Liver (tissue), 9 donors: ENCODE measurements around the gene DPP4. TPM values are rescaled to one million over a fixed set of nuclear protein-coding genes. Genes with fewer than 3 reads are reported as not detected.

Experiments used
- DNase-seq: peaks from one replicate; pipeline ENCODE4 v3.0.0-alpha.2; 2017; ENCODE audit warnings: low spot score
- H3K27ac ChIP-seq, 2 donors: one replicate each; pipeline ENCODE4 v1.7.0; 2013; ENCODE audit warnings: inconsistent platforms in 2 of 2, low read length in 2 of 2, control low read depth in 1 of 2, low read depth in 1 of 2, mild to moderate bottlenecking in 1 of 2
- H3K27me3 ChIP-seq, 4 donors: one replicate each; pipeline versions ENCODE4 v1.6.1 to v1.7.0; 2013; ENCODE audit warnings: low read length in 3 of 4, inconsistent platforms in 1 of 4, mild to moderate bottlenecking in 1 of 4, moderate library complexity in 1 of 4; ENCODE audit not compliant: control insufficient read depth in 4 of 4, insufficient read depth in 4 of 4
- H3K36me3 ChIP-seq, 4 donors: one replicate each; pipeline versions ENCODE4 v1.6.1 to v1.7.0; 2013; ENCODE audit warnings: low read length in 3 of 4, mild to moderate bottlenecking in 3 of 4, low read depth in 1 of 4, moderate library complexity in 1 of 4; ENCODE audit not compliant: control insufficient read depth in 4 of 4, insufficient read depth in 3 of 4
- H3K4me1 ChIP-seq, 4 donors: one replicate each; pipeline versions ENCODE4 v1.6.1 to v1.7.0; 2013; ENCODE audit warnings: low read length in 3 of 4, mild to moderate bottlenecking in 3 of 4, moderate library complexity in 1 of 4; ENCODE audit not compliant: control insufficient read depth in 4 of 4, insufficient read depth in 4 of 4
- H3K4me3 ChIP-seq, 3 donors: one replicate each; pipeline versions ENCODE4 v1.6.1 to v1.7.0; 2013; ENCODE audit warnings: low read length in 3 of 3, control low read depth in 1 of 3, low read depth in 1 of 3, mild to moderate bottlenecking in 1 of 3
- H3K9ac ChIP-seq, 2 donors: one replicate each; pipeline ENCODE4 v1.7.0; 2013; ENCODE audit warnings: low read length in 2 of 2, mild to moderate bottlenecking in 2 of 2, moderate library complexity in 2 of 2, control low read depth in 1 of 2, low read depth in 1 of 2
- H3K9me3 ChIP-seq, 4 donors: one replicate each; pipeline versions ENCODE4 v1.6.1 to v1.7.0; 2013; ENCODE audit warnings: low read length in 3 of 4; ENCODE audit not compliant: control insufficient read depth in 4 of 4
- EGR1 ChIP-seq, 2 donors: IDR thresholded peaks; 2 replicates each; pipeline ENCODE4 v1.6.1; 2016 to 2018; ENCODE audit warnings: antibody characterized with exemption in 2 of 2, low read depth in 2 of 2
- HNF4A ChIP-seq, 2 donors: conservative IDR thresholded peaks; 2 replicates each; pipeline ENCODE4 v1.6.1; 2016; ENCODE audit warnings: antibody characterized with exemption in 2 of 2, mild to moderate bottlenecking in 2 of 2
- JUND ChIP-seq, 2 donors: IDR thresholded peaks; 2 replicates each; pipeline ENCODE4 v1.6.1; 2016; ENCODE audit warnings: antibody characterized with exemption in 2 of 2
- RAD21 ChIP-seq, 2 donors: IDR thresholded peaks; 2 replicates each; pipeline ENCODE4 v1.6.1; 2016; ENCODE audit warnings: antibody characterized with exemption in 2 of 2, mild to moderate bottlenecking in 2 of 2
- RXRA ChIP-seq, 2 donors: IDR thresholded peaks; 2 replicates each; pipeline ENCODE4 v1.6.1; 2017 to 2018; ENCODE audit warnings: antibody characterized with exemption in 2 of 2, mild to moderate bottlenecking in 1 of 2
- SP1 ChIP-seq: IDR thresholded peaks from 2 replicates; pipeline ENCODE4 v1.6.1; 2018; ENCODE audit warnings: antibody characterized with exemption, mild to moderate bottlenecking
- TAF1 ChIP-seq: conservative IDR thresholded peaks from 2 replicates; pipeline ENCODE4 v1.6.1; 2016; ENCODE audit warnings: antibody characterized with exemption, mild to moderate bottlenecking
- WGBS: extraction: QIAGEN DNeasy Blood & Tissue Kit; methylation state at CpG from one replicate; pipeline ENCODE4 v1.1.7; 2013; 5-methylcytosine and 5-hydroxymethylcytosine counted together
- polyA plus RNA-seq, 2 donors: library from polyadenylated mRNA; stranded (reverse) in 1 of 2; unstranded in 1 of 2; fragments of 200-250 nt in 1 of 2; fragments of >200 nt in 1 of 2; fragmentation: Nextera tagmentation in 1 of 2; extraction: Ambion mirVana in 1 of 2; gene quantifications; one replicate each; pipeline versions ENCODE4 v1.2.1 to v1.2.3, GENCODE V29; 2013 to 2015
- total RNA-seq, 2 donors: library from RNA; depleted of rRNA; stranded (reverse); fragments of >200 nt; gene quantifications; one replicate each; pipeline ENCODE4 v1.2.3, GENCODE V29; 2014
- TF ChIP-seq, protein P1 (sequence below): IDR thresholded peaks from 2 replicates; pipeline ENCODE4 v1.6.1; 2016; ENCODE audit warnings: antibody characterized with exemption
- TF ChIP-seq, protein P2 (sequence below): IDR thresholded peaks from 2 replicates; pipeline ENCODE4 v1.6.1; 2016; ENCODE audit warnings: antibody characterized with exemption
- TF ChIP-seq, protein P3 (sequence below): IDR thresholded peaks from 2 replicates; pipeline ENCODE4 v1.6.1; 2016; ENCODE audit warnings: antibody characterized with exemption
- TF ChIP-seq, protein P4 (sequence below): IDR thresholded peaks from 2 replicates; pipeline ENCODE4 v1.6.1; 2016; ENCODE audit warnings: antibody characterized with exemption, mild to moderate bottlenecking
- donor health status: healthy.
- donor health status: healthy.
- donor health status: healthy.
- donor health status: healthy.
- donor health status: healthy.

Gene DPP4
- total and polyA plus RNA-seq, 4 donors: 9.6 to 30.1 (median 13.5) TPM

DNA sequence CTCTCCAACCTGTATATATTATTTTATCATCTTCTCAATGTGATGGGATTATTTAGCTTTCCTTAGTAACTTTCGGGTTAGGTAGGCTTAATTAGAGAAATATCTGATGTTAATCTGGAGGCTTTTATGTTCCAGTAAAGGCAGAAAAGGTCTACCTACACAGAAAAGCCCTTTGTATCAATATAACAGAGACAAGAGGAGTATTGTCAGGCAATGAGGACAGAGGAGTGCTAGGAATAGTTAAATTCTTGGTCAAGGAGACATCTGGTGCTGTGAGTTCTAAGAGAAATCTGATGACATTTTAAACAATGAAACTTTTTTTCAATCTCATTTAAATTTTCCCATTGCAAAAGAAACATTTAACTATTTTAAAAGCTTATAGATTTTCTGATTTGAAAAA is 36.1 kb downstream of the DPP4 start:
- DNase-seq: no peak
- WGBS: 90% methylated on average over 1 of the region's 1 CpG
- TF ChIP-seq HNF4A (conservative IDR thresholded peaks at IDR 0.05): no peak
- TF ChIP-seq, protein P1, sequence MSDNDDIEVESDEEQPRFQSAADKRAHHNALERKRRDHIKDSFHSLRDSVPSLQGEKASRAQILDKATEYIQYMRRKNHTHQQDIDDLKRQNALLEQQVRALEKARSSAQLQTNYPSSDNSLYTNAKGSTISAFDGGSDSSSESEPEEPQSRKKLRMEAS: no peak
- TF ChIP-seq, protein P2, sequence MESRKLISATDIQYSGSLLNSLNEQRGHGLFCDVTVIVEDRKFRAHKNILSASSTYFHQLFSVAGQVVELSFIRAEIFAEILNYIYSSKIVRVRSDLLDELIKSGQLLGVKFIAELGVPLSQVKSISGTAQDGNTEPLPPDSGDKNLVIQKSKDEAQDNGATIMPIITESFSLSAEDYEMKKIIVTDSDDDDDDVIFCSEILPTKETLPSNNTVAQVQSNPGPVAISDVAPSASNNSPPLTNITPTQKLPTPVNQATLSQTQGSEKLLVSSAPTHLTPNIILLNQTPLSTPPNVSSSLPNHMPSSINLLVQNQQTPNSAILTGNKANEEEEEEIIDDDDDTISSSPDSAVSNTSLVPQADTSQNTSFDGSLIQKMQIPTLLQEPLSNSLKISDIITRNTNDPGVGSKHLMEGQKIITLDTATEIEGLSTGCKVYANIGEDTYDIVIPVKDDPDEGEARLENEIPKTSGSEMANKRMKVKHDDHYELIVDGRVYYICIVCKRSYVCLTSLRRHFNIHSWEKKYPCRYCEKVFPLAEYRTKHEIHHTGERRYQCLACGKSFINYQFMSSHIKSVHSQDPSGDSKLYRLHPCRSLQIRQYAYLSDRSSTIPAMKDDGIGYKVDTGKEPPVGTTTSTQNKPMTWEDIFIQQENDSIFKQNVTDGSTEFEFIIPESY: no peak
- TF ChIP-seq TAF1: no peak
- TF ChIP-seq RAD21 (IDR thresholded peaks at IDR 0.05): no peak
- TF ChIP-seq, protein P3, sequence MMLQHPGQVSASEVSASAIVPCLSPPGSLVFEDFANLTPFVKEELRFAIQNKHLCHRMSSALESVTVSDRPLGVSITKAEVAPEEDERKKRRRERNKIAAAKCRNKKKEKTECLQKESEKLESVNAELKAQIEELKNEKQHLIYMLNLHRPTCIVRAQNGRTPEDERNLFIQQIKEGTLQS: no peak
- TF ChIP-seq, protein P4, sequence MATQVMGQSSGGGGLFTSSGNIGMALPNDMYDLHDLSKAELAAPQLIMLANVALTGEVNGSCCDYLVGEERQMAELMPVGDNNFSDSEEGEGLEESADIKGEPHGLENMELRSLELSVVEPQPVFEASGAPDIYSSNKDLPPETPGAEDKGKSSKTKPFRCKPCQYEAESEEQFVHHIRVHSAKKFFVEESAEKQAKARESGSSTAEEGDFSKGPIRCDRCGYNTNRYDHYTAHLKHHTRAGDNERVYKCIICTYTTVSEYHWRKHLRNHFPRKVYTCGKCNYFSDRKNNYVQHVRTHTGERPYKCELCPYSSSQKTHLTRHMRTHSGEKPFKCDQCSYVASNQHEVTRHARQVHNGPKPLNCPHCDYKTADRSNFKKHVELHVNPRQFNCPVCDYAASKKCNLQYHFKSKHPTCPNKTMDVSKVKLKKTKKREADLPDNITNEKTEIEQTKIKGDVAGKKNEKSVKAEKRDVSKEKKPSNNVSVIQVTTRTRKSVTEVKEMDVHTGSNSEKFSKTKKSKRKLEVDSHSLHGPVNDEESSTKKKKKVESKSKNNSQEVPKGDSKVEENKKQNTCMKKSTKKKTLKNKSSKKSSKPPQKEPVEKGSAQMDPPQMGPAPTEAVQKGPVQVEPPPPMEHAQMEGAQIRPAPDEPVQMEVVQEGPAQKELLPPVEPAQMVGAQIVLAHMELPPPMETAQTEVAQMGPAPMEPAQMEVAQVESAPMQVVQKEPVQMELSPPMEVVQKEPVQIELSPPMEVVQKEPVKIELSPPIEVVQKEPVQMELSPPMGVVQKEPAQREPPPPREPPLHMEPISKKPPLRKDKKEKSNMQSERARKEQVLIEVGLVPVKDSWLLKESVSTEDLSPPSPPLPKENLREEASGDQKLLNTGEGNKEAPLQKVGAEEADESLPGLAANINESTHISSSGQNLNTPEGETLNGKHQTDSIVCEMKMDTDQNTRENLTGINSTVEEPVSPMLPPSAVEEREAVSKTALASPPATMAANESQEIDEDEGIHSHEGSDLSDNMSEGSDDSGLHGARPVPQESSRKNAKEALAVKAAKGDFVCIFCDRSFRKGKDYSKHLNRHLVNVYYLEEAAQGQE: no peak
- TF ChIP-seq SP1: no peak
- H3K4me1 ChIP-seq: no peaks in the 10 kb centered on the region
- no peaks in the 10 kb centered on the region for H3K27me3 ChIP-seq
- H3K36me3 ChIP-seq: peaks cover 0 to 7% (median 3%) of the 10 kb centered on the region in 4 donors
- H3K4me3 ChIP-seq: no peak overlapping the region
- no peak overlapping the region for H3K9ac ChIP-seq
- H3K27ac ChIP-seq: no peak overlapping the region
- no peaks in the 10 kb centered on the region for H3K9me3 ChIP-seq

DNA sequence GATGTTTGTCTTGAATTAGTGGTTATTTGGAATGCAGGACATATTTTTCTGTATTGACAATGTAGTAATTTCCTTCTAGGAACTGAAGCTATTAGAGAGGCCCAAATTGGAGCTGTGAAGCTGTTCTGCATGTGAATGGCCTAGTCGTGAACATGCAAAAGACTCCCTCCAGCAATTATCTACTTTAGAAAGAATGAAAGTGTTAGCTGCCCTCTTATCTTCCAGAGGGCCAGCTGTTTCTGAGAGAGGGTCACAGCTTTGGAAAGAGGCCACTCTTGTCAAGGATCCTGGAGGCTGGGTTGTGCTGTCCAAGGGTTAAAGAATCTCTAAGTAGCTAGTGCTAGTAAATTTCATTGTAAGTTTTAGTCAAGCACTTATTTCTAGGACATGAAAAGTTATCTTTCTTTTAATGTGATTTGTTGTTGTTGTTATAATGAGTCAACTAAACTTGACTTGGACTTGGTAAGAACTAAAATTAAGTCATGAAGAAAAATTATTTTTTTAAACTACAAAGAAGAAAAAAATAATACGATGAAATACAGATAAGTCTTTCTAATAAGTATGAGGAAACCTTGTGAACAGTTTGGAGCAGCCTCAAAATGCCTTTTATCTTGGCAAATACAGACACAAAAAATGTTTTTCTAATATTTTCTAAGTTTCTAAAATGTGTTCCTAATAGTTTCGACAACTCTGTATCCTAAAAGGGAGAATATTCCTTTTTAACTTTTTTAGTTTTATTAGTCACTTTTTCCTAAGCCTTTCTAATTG is 36.8 kb downstream of the DPP4 start:
- 78% methylated on average over 3 of the region's 3 CpGs for WGBS
- H3K36me3 ChIP-seq: peaks cover 0 to 9% (median 1%) of the 10 kb centered on the region in 4 donors
- H3K4me1 ChIP-seq: no peaks in the 10 kb centered on the region
- no peak overlapping the region for H3K4me3 ChIP-seq
- no peak for DNase-seq
- no peak overlapping the region for H3K27ac ChIP-seq
- no peaks in the 10 kb centered on the region for H3K27me3 ChIP-seq
- no peak overlapping the region for H3K9ac ChIP-seq
- TF ChIP-seq, protein P4: no peak
- TF ChIP-seq SP1 (no peak), EGR1 (IDR thresholded peaks at IDR 0.05; ENCODE audit: low read depth in 2 of 2) (no peak), JUND (IDR thresholded peaks at IDR 0.05) (no peak), RAD21 (IDR thresholded peaks at IDR 0.05) (no peak), HNF4A (conservative IDR thresholded peaks at IDR 0.05) (no peak), RXRA (IDR thresholded peaks at IDR 0.05) (no peak)
- no peaks in the 10 kb centered on the region for H3K9me3 ChIP-seq
